T-helper 2 cell (primary cell): ENCODE data around the gene SNTA1.
"Not testable (repeated sequence)": the region's sequence is repeated elsewhere in the genome, so short reads cannot be mapped to it uniquely, and the experiment has no call there.

Experiments used
- DNase-seq, 5 experiments: peaks; one replicate each; pipeline versions ENCODE4 v3.0.0 to v3.0.0-alpha.2; 2012 to 2022

SNTA1 gene

GRCh38 chr20:33465481-33466302, 22.1 kb upstream of the SNTA1 start:
- no peak for DNase-seq

- DNase-seq = not testable (repeated sequence)
These were observed 21.2 kb upstream of the SNTA1 start for GRCh38 chr20:33464759-33465158.

DNA sequence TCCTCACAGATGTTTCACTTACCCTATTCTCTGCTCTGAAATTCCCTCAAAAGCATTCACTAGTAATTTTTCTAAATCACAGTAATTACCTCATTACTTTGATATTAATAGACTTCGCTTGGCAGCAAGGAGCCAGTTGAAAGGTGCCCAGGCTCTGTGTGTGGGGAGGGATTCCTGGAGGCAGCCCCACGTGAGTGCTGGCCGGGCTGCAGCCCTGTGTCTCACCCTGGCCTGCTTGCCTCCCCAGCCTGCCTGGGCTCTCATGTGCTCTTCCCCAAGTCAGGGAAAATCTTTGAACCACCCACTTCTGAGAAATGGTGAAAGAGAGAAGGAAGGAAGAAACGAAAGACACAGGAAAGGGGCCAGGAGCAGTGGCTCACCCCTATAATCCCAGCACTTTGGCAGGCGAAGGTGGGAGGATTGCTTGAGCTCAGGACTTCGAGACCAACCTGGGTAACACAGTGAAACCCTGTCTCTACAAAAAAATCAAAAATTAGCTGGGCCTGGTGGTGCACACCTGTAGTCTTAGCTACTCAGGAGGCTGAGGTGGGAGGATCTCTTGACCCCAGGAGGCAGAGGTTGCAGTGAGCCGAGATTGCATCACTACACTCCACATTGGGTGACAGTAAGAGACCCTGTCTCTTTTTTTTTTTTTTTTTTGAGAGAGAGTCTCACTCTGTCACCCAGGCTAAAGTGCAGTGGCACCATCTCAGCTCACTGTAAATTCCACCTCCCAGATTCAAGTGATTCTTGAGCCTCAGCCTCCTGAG, 20.0 kb upstream of the SNTA1 start:
- DNase-seq = no peak

- DNase-seq = peak in 1 of 5 experiments; percentile 32
These were observed 17.1 kb upstream of the SNTA1 start for GRCh38 chr20:33460711-33461110.

GRCh38 chr20:33459599-33459998, 16.0 kb upstream of the SNTA1 start:
- no peak for DNase-seq

DNA sequence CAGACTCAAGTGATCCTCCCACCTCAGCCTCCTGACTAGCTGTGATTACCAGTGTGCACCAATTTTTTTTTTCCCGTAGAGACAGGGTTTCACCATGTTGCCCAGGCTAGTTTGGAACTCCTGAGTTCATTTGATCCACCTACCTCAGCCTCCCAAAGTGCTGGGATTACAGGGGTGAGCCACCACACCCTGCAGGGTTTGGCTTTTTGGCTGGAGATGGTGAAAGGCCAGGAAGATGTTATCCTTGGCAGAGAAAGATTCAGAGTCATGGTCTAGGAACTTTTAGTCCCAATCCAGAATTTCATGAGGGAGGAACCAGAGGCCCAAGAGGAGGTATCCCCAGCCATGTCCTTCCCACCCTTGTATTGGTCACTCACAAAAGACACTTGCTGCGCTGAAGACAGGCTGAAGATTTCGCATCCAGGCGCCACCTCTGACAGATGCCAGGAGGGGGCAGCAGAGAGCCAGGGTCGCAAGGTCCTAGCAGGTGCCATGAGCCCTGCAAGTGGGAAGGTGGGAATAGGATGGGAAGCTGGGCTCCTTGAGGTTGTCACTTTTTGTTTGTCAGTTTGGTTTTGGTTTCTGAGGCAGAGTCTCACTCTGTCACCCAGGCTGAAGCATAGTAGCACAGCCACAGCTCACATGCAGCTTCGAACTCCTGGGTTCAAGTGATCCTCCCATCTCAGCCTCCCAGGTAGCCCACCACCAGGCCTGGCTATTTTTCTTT, 13.5 kb upstream of the SNTA1 start:
- peak; percentile 62 to 71 (median 67) for DNase-seq

GRCh38 chr20:33450867-33451266, 7.3 kb upstream of the SNTA1 start:
- no peak for DNase-seq

GRCh38 chr20:33445881-33446625, 2.5 kb upstream of the SNTA1 start:
- DNase-seq = no peak

DNA sequence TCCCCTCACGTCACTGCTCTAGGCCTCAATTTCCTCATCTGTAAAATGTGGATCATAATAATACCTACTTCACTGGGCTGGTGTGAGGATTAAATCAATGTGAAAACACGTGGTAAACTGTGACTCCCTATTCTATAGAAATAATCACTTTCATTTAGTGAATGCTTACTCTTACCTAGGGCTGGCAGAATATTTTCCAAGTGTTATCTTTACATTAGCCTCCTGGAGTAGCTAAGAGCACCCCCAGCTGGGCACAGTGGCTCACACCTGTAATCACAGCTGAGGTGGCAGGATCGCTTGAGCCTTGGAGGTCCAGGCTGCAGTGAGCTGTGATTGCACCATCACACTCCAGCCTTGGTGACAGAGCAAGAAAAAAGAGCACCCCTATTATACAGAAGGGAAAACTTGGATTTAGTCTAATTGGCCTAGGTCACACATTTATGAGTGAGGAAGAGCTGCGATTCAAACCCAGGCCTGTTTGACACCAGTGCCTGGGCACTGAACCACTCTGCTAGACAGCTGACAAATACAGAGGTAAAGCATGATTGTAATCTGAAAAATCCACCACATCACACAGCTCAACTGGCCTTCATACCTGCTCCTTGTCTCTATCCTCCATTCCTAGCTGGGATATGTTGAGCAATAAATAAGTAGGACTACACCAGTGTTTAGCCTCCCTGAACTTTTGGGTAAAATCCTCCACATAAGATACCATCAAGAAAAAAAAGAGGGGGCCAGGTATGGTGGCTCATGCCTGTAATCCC, 1.4 kb upstream of the SNTA1 start:
- peak in 3 of 5 experiments; percentile 12 to 56 (median 16) for DNase-seq

DNA sequence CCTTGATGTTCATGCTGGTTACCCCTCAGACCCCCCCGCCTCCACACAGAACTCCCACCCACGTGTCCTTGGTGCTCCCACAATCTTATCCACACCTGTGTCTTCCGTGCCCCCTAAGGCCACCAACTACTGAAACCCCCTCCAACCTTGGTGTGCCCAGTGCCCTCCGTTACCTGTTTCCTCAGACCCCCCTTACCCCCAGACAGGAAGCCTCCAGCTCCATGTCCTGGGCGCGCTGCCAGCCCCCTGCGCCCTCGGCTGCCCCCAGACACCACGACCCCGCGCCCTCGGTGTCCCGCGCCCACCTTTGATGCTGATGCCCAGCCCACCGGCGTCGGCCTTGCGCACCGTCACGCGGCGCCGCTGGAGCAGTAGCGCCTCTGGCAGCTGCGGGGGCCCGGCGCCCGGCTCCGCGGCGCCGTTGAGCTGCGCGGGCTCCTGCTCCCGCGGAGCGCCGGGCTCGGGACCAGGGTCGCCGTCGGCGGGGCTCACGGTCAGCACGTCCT, 504 bp downstream of the SNTA1 start:
- DNase-seq = peak in 4 of 5 experiments; percentile 6 to 55 (median 17)

GRCh38 chr20:33442136-33443005, 1.2 kb downstream of the SNTA1 start:
- peak in 1 of 5 experiments; percentile 25 for DNase-seq

DNA sequence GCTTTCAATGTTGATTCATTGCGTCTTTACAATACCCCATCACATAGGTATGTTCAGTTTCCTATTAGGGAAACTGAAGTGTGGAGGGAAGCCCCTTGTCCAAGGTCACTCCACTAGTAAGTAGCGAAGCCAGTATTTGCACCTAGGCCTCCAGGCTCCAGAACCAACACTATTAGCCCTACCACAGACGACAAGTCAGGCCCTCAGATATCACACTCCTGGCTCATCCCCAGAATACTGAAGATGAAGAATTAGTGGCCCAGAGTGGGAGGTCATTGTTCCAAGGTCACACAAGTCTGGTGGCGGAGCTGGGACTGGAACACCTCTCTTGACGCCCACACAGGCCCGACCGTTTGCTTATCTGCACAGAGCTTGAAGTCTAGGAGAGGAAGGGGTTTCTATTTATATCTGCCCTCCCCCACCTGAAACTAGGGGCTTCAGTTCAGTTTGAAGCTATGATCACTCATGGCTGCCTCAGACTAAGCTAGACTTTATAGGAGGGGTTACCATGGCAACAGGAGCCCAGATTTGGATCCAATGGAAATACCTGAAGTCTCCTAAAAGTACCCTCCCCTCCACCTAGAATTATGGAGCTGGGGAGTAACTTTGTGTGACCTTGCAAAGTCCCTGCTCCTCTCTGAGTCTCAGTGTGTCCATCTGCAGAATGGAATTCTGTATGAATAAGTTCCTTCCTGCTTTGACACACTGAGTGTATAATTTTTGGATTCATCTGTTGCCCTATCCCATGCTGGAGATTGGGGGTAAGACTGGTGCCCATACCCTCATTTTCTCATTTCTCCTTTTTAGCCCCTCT, 2.2 kb downstream of the SNTA1 start:
- no peak for DNase-seq

- not testable (repeated sequence) for DNase-seq
These were observed 3.0 kb downstream of the SNTA1 start for GRCh38 chr20:33440562-33440961.

GRCh38 chr20:33438481-33438880, 5.1 kb downstream of the SNTA1 start:
- no peak for DNase-seq

GRCh38 chr20:33437141-33437911, 6.2 kb downstream of the SNTA1 start:
- no peak for DNase-seq

DNA sequence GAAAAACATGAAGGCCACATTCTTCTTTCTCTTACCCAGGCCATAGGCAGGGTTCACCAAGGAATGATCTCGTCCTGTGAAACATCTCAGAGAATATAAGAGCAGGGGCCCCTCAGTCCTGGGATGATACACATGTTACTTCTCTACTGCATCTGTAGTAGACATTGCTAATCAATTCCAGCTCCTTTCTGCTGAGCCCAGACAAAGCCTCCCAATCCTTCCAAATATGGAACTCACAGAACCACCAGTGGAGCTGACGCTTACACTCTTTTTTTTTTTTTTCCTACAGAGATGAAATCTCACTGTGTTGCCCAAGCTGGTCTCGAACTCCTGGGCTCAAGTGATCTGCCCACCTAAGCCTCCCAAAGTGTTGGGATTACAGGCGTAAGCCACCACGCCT, 9.1 kb downstream of the SNTA1 start:
- no peak for DNase-seq

DNA sequence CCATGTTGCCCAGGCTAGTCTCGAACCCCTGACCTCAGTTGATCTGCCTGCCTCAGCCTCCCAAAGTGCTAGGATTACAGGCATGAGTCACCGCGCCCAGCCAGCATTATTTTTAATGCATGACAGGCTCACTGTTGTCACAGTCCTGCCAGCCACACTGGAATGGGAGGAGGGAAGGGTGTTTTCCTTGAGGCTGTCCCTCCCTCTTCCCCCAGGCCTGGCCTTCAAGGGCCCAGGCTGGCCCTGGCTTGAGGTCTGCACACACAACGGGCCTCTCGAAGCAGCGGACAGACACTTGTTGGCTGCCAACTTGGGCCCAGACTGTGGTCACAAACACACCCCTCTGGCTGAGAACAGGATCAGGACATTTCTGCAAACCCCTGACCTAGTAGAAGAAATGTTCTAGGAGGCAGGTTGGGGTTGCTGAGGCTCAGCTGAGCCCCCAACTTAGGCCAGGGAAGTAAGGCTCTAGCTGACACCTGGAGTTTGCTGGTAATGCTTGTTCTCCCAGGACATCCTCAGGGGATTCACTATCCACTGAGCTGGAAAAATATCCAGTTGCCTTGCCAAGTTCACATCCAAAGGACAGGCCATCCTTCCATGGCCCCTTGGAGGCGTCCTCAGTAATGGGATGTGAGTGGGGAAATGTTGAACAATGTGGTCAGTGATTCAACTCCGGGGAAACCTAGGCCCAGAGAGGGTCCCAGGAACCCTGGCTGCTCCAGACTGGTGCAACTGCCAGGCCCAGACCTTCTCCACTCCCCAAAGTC, 9.9 kb downstream of the SNTA1 start:
- no peak for DNase-seq
